Suprapubic skin (tissue), 4 donors: Measurements from ENCODE around the gene PPIE. TPM values are rescaled to one million over a fixed set of nuclear protein-coding genes. Genes with fewer than 3 reads are reported as not detected.
A peak's percentile ranks its signal among the peaks of the same experiment; 100 is the strongest.

Source experiments
- DNase-seq, 2 donors: peaks; one replicate each; pipeline ENCODE4 v3.0.0-alpha.2; 2019; ENCODE audit warnings: low spot score in 2 of 2
- H3K27ac ChIP-seq: fragments of 200-600 bp; sonication (generic); one replicate; pipeline ENCODE4 v1.5.1; 2019
- H3K27me3 ChIP-seq: fragments of 200-600 bp; sonication (generic); one replicate; pipeline ENCODE4 v1.5.1; 2019
- H3K36me3 ChIP-seq: fragments of 200-600 bp; sonication (generic); one replicate; pipeline ENCODE4 v1.5.1; 2019
- H3K4me1 ChIP-seq: fragments of 200-600 bp; sonication (generic); one replicate; pipeline ENCODE4 v1.5.1; 2019
- H3K4me3 ChIP-seq: fragments of 200-600 bp; sonication (generic); one replicate; pipeline ENCODE4 v1.5.1; 2019; ENCODE audit warnings: mild to moderate bottlenecking
- H3K9me3 ChIP-seq: fragments of 200-600 bp; sonication (generic); one replicate; pipeline ENCODE4 v1.5.1; 2019
- EP300 ChIP-seq: sonication (generic); formaldehyde crosslinking; IDR thresholded peaks from one replicate; pipeline ENCODE4 v1.6.1; 2017; ENCODE audit warnings: antibody characterized with exemption
- POLR2A ChIP-seq, 2 donors: fragments of 450-650 bp; IDR thresholded peaks; one replicate each; pipeline ENCODE4 v1.6.1; 2017; ENCODE audit warnings: antibody characterized with exemption in 2 of 2, mild to moderate bottlenecking in 2 of 2, moderate library complexity in 2 of 2
- POLR2AphosphoS5 ChIP-seq, 3 donors: sonication (generic); formaldehyde crosslinking; IDR thresholded peaks; one replicate each; pipeline ENCODE4 v1.6.1; 2017; ENCODE audit warnings: antibody characterized with exemption in 3 of 3
- WGBS: methylation state at CpG from one replicate; pipeline ENCODE4 v1.1.5; 2018; 5-methylcytosine and 5-hydroxymethylcytosine counted together
- total RNA-seq, 4 donors: library from RNA; depleted of rRNA; stranded (reverse); fragments of >200 nt; gene quantifications; one replicate each; pipeline ENCODE4 v1.1.0, GENCODE V29; 2016
- TF ChIP-seq, protein P1 (sequence below), 2 donors: fragments of 200-600 bp in 1 of 2; fragments of 450-650 bp in 1 of 2; sonication (generic) in 1 of 2; IDR thresholded peaks; one replicate each; pipeline ENCODE4 v1.5.1; 2016 to 2019; ENCODE audit warnings: antibody characterized with exemption in 2 of 2, mild to moderate bottlenecking in 1 of 2, moderate library complexity in 1 of 2

PPIE gene
- total RNA-seq, 4 donors from 2014 or later = 27.0 to 40.6 (median 28.5) TPM

DNA sequence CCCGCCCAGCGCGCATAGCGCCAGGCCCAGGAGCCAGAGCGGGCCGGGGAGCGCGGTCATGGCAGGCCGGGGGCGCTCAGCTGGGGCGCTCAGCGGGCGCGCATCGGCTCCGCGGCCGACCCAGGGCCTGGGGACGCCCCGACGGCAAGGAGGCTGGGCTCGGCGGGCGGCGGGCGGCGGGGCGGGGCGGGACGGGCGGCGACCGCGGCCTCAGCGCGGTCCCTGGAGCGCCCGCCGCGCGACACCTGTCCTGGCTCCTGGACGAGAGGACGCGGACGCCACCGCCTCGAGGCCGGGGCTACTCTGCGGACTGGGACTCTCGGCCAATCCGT, 49.7 kb downstream of the PPIE start:
- H3K9me3 ChIP-seq = no peaks in the 10 kb centered on the region
- H3K27ac ChIP-seq = no peak overlapping the region

DNA sequence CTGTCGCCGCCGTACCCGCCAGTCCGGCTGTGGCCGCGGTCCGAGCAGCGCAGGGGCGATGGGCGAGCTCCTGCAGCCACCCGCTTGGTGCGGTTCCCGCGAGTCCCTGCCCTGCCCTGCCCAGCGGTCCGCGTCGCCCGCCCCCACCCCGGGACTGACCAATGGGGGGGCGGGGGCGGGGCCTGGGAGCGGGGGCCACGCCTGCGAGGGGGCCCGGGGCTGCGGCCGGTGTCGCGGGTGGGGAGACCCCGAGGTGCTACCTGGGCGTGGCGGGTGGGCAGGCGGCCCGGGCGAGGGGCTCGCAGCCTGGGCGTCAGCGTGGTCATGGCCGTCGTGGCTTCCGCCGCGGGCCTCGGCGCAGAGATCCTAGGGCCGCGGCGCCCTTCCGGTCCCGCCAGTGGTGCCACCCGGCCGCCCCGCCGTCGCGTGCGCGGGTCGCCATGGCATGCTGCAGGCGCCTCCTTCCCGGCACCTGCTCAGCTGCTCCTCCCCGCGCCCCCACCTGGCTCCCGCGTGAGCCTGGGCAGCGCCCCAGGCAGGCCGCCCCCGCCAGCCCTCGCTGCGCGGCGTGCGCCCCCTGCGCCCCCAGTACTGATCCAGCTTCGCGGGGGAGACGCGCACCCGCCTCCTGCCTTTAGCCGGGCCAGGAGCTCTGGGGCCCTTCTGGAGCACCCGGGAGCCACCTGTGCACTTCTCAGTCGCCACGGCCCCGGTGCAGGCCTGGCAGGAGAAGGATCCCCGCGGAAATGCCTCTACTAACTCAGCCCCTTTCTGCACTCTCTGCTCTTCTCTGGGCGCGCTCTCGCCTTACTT, 50.3 kb downstream of the PPIE start, which contains the start of gene BMP8B:
BMP8B (minus strand) TSS at position 108 of the 813 bp plus-strand sequence. CDS start 380 bp downstream, outside the sequence.
- Histone ChIP-seq H3K4me3 (peak within 1 kb of the TSS; percentile 68), H3K9me3 (no peaks in the 10 kb centered on the region), H3K36me3 (no peaks in the 10 kb centered on the region), H3K4me1 (peaks cover 12% of the 10 kb centered on the region), H3K27me3 (peaks cover 29% of the 10 kb centered on the region), H3K27ac (no peak within 1 kb of the TSS)
- DNase-seq = no peak
- WGBS = 28% methylated on average over 3 of the region's 91 CpGs
- TF ChIP-seq POLR2A (IDR thresholded peaks at IDR 0.05) (no peak), POLR2AphosphoS5 (IDR thresholded peaks at IDR 0.05) (no peak), EP300 (no peak)
- TF ChIP-seq, protein P1, sequence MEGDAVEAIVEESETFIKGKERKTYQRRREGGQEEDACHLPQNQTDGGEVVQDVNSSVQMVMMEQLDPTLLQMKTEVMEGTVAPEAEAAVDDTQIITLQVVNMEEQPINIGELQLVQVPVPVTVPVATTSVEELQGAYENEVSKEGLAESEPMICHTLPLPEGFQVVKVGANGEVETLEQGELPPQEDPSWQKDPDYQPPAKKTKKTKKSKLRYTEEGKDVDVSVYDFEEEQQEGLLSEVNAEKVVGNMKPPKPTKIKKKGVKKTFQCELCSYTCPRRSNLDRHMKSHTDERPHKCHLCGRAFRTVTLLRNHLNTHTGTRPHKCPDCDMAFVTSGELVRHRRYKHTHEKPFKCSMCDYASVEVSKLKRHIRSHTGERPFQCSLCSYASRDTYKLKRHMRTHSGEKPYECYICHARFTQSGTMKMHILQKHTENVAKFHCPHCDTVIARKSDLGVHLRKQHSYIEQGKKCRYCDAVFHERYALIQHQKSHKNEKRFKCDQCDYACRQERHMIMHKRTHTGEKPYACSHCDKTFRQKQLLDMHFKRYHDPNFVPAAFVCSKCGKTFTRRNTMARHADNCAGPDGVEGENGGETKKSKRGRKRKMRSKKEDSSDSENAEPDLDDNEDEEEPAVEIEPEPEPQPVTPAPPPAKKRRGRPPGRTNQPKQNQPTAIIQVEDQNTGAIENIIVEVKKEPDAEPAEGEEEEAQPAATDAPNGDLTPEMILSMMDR (IDR thresholded peaks at IDR 0.05) = no peak

More for the DNA sequence above, 49.7 kb downstream of the PPIE start:
- no CpG with 5 or more reads among the region's 51 CpGs for WGBS
- DNase-seq = no peak
- TF ChIP-seq, protein P1 (IDR thresholded peaks at IDR 0.05) = no peak
- TF ChIP-seq EP300 (no peak), POLR2AphosphoS5 (IDR thresholded peaks at IDR 0.05) (no peak), POLR2A (IDR thresholded peaks at IDR 0.05) (no peak)
- H3K4me3 ChIP-seq = peak overlapping the region; percentile 68
- H3K36me3 ChIP-seq = no peaks in the 10 kb centered on the region
- H3K27me3 ChIP-seq = peaks cover 29% of the 10 kb centered on the region
- peaks cover 12% of the 10 kb centered on the region for H3K4me1 ChIP-seq

DNA sequence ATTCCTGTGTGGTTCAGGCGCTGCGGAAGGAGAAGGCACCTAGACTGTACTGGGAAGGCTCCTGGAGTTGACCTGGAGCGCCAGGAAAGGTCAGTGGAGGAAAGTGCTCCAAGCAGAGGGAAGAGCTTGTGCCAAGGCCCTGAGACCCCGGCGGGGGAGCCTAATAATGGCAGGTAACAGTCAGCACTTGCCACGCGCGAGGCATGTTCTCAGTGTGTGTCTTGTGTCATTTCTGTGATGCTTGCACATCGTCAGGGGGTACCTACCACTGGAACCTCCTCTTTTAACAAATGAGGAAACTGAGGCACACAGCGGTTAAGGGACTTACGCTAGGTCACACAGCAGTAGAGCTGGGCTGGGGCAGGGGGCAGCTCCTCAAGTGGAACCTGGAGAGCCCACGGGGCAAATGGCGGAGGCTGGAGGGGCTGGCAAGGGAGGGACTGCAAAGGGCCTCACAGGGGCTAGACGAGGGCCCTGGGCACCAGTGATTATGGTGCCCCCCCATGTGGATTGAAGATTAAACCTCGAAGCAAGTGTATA, 51.0 kb downstream of the PPIE start:
- Histone ChIP-seq H3K27me3 (peaks cover 29% of the 10 kb centered on the region), H3K27ac (no peak overlapping the region), H3K4me3 (peak overlapping the region; percentile 68), H3K36me3 (no peaks in the 10 kb centered on the region), H3K4me1 (peaks cover 12% of the 10 kb centered on the region), H3K9me3 (no peaks in the 10 kb centered on the region)
- DNase-seq = no peak
- 63% methylated on average over 15 of the region's 15 CpGs for WGBS
- TF ChIP-seq, protein P1 (IDR thresholded peaks at IDR 0.05) = no peak
- no peak for TF ChIP-seq EP300

DNA sequence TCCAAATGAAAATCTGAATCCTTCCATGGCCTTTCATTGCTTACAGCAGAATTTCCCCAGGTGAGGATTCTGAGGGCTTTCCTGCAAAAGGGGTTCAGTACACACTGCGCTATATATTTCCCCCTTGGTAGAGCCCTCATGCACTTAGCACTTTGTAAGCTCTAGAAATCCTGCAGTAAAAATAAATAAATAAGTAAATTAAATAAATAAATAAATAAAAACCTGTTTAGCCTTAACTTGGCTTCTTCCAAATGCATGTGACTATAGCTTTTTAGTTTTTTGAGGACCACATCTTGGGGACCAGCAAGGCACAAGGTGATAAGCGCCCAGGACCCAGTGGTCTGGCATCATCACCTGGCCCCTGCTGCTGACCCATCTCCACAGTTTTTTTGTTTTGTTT, 53.2 kb downstream of the PPIE start:
- H3K36me3 ChIP-seq = no peaks in the 10 kb centered on the region
- peaks cover 12% of the 10 kb centered on the region for H3K4me1 ChIP-seq
- DNase-seq = no peak
- peaks cover 29% of the 10 kb centered on the region for H3K27me3 ChIP-seq
- TF ChIP-seq EP300 = no peak
- no peak for TF ChIP-seq POLR2AphosphoS5 (IDR thresholded peaks at IDR 0.05)
- TF ChIP-seq, protein P1 (IDR thresholded peaks at IDR 0.05) = no peak
- TF ChIP-seq POLR2A (IDR thresholded peaks at IDR 0.05) = no peak
- 90% methylated on average over 2 of the region's 2 CpGs for WGBS
- H3K27ac ChIP-seq = no peak overlapping the region
- H3K9me3 ChIP-seq = no peaks in the 10 kb centered on the region
- H3K4me3 ChIP-seq = no peak overlapping the region

DNA sequence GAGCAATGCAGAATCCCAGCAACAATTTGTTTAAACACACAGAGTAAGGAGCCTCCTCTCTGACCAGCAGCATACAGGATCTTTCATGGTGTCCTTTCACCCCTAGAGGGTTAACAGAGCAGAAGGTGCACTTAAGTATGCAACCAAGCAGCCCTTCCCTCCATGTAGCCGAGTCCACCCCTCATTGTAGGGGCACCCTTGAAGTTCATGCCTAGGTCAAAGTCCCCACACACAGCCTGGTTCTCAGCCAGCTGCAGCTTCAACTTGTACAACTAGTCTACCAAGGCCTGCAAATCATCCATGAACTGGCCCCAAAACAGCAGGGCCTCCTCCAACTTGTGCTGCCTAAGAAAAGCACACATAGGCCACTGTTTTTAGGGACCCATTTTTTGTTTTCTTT, 57.0 kb downstream of the PPIE start:
- Histone ChIP-seq H3K9me3 (no peaks in the 10 kb centered on the region), H3K4me3 (no peak overlapping the region)
- TF ChIP-seq, protein P1 (IDR thresholded peaks at IDR 0.05) = no peak
- no peak for TF ChIP-seq EP300
- no peak for TF ChIP-seq POLR2A (IDR thresholded peaks at IDR 0.05)
- no peak for TF ChIP-seq POLR2AphosphoS5 (IDR thresholded peaks at IDR 0.05)

More for the DNA sequence above, 57.0 kb downstream of the PPIE start:
- Histone ChIP-seq H3K4me1 (no peaks in the 10 kb centered on the region), H3K36me3 (no peaks in the 10 kb centered on the region), H3K27me3 (no peaks in the 10 kb centered on the region), H3K27ac (no peak overlapping the region)
- 36% methylated on average over 1 of the region's 1 CpG for WGBS
- peak in 1 of 2 donors; percentile 11 for DNase-seq
